Gastrocnemius medialis (tissue), 4 donors: ENCODE data around the gene MMP2. TPM values are rescaled to one million over a fixed set of nuclear protein-coding genes. Genes with fewer than 3 reads are reported as not detected.

Source experiments
- ATAC-seq, 2 donors: fragments of 150-250 bp; one replicate each; pipeline ENCODE4 v1.9.1; 2016
- DNase-seq, 2 donors: peaks; one replicate each; pipeline ENCODE4 v3.0.0-alpha.2; 2019
- H3K27ac ChIP-seq, 4 donors: fragments of 200-600 bp; sonication (generic); 1 replicate in 1 of 4; 2 replicates in 3 of 4; pipeline ENCODE4 v1.5.1; 2016 to 2018; ENCODE audit warnings: mild to moderate bottlenecking in 2 of 4, moderate library complexity in 1 of 4
- H3K27me3 ChIP-seq, 3 donors: fragments of 200-600 bp; sonication (generic) in 2 of 3; 1 replicate in 1 of 3; 2 replicates in 2 of 3; pipeline versions ENCODE4 v1.5.1 to v1.6.0; 2016 to 2019; ENCODE audit warnings: mild to moderate bottlenecking in 1 of 3, moderate library complexity in 1 of 3
- H3K36me3 ChIP-seq, 2 donors: fragments of 200-600 bp; sonication (generic) in 1 of 2; one replicate each; pipeline ENCODE4 v1.5.1; 2017 to 2018
- H3K4me1 ChIP-seq, 2 donors: fragments of 200-600 bp; sonication (generic) in 1 of 2; one replicate each; pipeline ENCODE4 v1.5.1; 2016 to 2017; ENCODE audit warnings: mild to moderate bottlenecking in 2 of 2
- H3K4me3 ChIP-seq, 4 donors: fragments of 200-600 bp; sonication (generic) in 3 of 4; 1 replicate in 1 of 4; 2 replicates in 3 of 4; pipeline ENCODE4 v1.5.1; 2016 to 2019; ENCODE audit warnings: mild to moderate bottlenecking in 2 of 4
- H3K9me3 ChIP-seq, 3 donors: fragments of 200-600 bp; sonication (generic) in 2 of 3; 1 replicate in 1 of 3; 2 replicates in 2 of 3; pipeline ENCODE4 v1.5.1; 2016 to 2019
- CTCF ChIP-seq, 5 experiments: fragments of 450-650 bp in 3 of 5; fragments of 200-600 bp in 2 of 5; sonication (generic) in 2 of 5; IDR thresholded peaks in 4 of 5; conservative IDR thresholded peaks in 1 of 5; 1 replicate in 4 of 5; 2 replicates in 1 of 5; pipeline ENCODE4 v1.5.1; 2016 to 2019; ENCODE audit warnings: antibody characterized with exemption in 5 of 5, mild to moderate bottlenecking in 3 of 5, moderate library complexity in 3 of 5
- POLR2A ChIP-seq, 2 donors: fragments of 450-650 bp; IDR thresholded peaks; one replicate each; pipeline ENCODE4 v1.6.1; 2017; ENCODE audit warnings: antibody characterized with exemption in 2 of 2, mild to moderate bottlenecking in 2 of 2, moderate library complexity in 2 of 2
- in situ Hi-C, 4 donors: fragments of 200-750 bp; cut with MboI; loops; one replicate each; pipeline versions ENCODE4 v1.15.0 to v1.8.0; 2017; ENCODE audit warnings: low sequenced_read_pairs in 4 of 4
- intact Hi-C: fragments of 100-400 bp; cut with DNase I; formaldehyde crosslinking; loops from one replicate; pipeline ENCODE4 v1.15.1; 2023; ENCODE audit warnings: low total_unique reads
- total RNA-seq, 4 donors: library from RNA; depleted of rRNA; stranded (reverse); fragments of >200 nt; gene quantifications; one replicate each; pipeline versions ENCODE4 v1.1.0 to v1.2.3, GENCODE V29; 2016

Gene MMP2
- total RNA-seq, 4 donors from 2014 or later = 26.6 to 119 (median 55.6) TPM

- H3K27ac ChIP-seq = peak overlapping the region in 3 of 4 donors; percentile 28 to 59 (median 52)
- no peak for ATAC-seq
Measured at GRCh38 chr16:55491691-55492090, 12.7 kb downstream of the MMP2 start.

GRCh38 chr16:55492756-55493380 is 13.9 kb downstream of the MMP2 start:
- no peaks in the 10 kb centered on the region for H3K9me3 ChIP-seq
- no peaks in the 10 kb centered on the region for H3K27me3 ChIP-seq
- no peaks in the 10 kb centered on the region for H3K36me3 ChIP-seq
- peaks cover 0 to 9% of the 10 kb centered on the region in 2 donors for H3K4me1 ChIP-seq
- ATAC-seq (no peak), DNase-seq (no peak)
- H3K27ac ChIP-seq = no peak overlapping the region
- in situ Hi-C loops (no loop called here), intact Hi-C loops (no loop called here)
- no peak overlapping the region for H3K4me3 ChIP-seq
- no peak for TF ChIP-seq CTCF (IDR thresholded peaks at IDR 0.05 in 4 of 5, conservative IDR thresholded peaks at IDR 0.05 in 1 of 5)
- no peak for TF ChIP-seq POLR2A (IDR thresholded peaks at IDR 0.05)

More at GRCh38 chr16:55491691-55492090, 12.7 kb downstream of the MMP2 start:
- Histone ChIP-seq H3K27me3 (no peaks in the 10 kb centered on the region), H3K36me3 (no peaks in the 10 kb centered on the region), H3K4me1 (peaks cover 0 to 9% of the 10 kb centered on the region in 2 donors), H3K9me3 (no peaks in the 10 kb centered on the region), H3K4me3 (no peak overlapping the region)
- TF ChIP-seq CTCF (IDR thresholded peaks at IDR 0.05 in 4 of 5, conservative IDR thresholded peaks at IDR 0.05 in 1 of 5) = no peak
- no peak for TF ChIP-seq POLR2A (IDR thresholded peaks at IDR 0.05)
- intact Hi-C loops = no loop called here
- in situ Hi-C loops = no loop called here
- DNase-seq = no peak

GRCh38 chr16:55494994-55495421 is 16.0 kb downstream of the MMP2 start:
- ATAC-seq (peak; percentile 40 to 61), DNase-seq (no peak)
- no peak overlapping the region for H3K27ac ChIP-seq
- TF ChIP-seq CTCF (IDR thresholded peaks at IDR 0.05 in 4 of 5, conservative IDR thresholded peaks at IDR 0.05 in 1 of 5) = peak in 2 of 5 experiments; percentile 20 to 26
- TF ChIP-seq POLR2A (IDR thresholded peaks at IDR 0.05) = no peak
- no peaks in the 10 kb centered on the region for H3K36me3 ChIP-seq
- peaks cover 0 to 9% of the 10 kb centered on the region in 2 donors for H3K4me1 ChIP-seq
- no peaks in the 10 kb centered on the region for H3K27me3 ChIP-seq
- no peak overlapping the region for H3K4me3 ChIP-seq
- H3K9me3 ChIP-seq = no peaks in the 10 kb centered on the region
- in situ Hi-C loops = no loop called here
- intact Hi-C loops = loop anchor here (5.0 kb wide), 1 partner anchor 47 kb away; no protein-coding TSS in a partner anchor

GRCh38 chr16:55495616-55496289 is 16.8 kb downstream of the MMP2 start:
- Histone ChIP-seq H3K4me3 (no peak overlapping the region), H3K4me1 (peaks cover 4 to 12% of the 10 kb centered on the region in 2 donors), H3K36me3 (no peaks in the 10 kb centered on the region), H3K27me3 (no peaks in the 10 kb centered on the region), H3K27ac (peak overlapping the region in 1 of 4 donors; percentile 20), H3K9me3 (no peaks in the 10 kb centered on the region)
- intact Hi-C loops (loop anchor here (5.0 kb wide), 1 partner anchor 47 kb away; no protein-coding TSS in a partner anchor), in situ Hi-C loops (no loop called here)
- TF ChIP-seq CTCF (IDR thresholded peaks at IDR 0.05 in 4 of 5, conservative IDR thresholded peaks at IDR 0.05 in 1 of 5) = no peak
- TF ChIP-seq POLR2A (IDR thresholded peaks at IDR 0.05) = no peak
- DNase-seq (no peak), ATAC-seq (no peak)
